H1 (cell line): ENCODE data around the gene PPIA. TPM values are rescaled to one million over a fixed set of nuclear protein-coding genes. Genes with fewer than 3 reads are reported as not detected.
A peak's percentile ranks its signal among the peaks of the same experiment; 100 is the strongest.

Source experiments
- CTCF ChIA-PET: fragments of 300-600 bp; sonication (Branson Sonifier 250); formaldehyde crosslinking; loops from one replicate; lab custom pipeline; 2021; ENCODE audit not compliant: partially characterized antibody; lab: Charles Lee
- POLR2A ChIA-PET: fragments of 300-600 bp; sonication (Branson Sonifier 250); formaldehyde crosslinking; loops from one replicate; lab custom pipeline; 2021; ENCODE audit warnings: inconsistent platforms; ENCODE audit not compliant: partially characterized antibody; lab: Charles Lee
- DNase-seq, 2 experiments: peaks; one replicate each; pipeline versions ENCODE4 v3.0.0 to v3.0.0-alpha.2; 2010 to 2022; ENCODE audit warnings: low spot score in 2 of 2, low read depth in 1 of 2, mixed read lengths in 1 of 2
- FAIRE-seq: peaks from 2 replicates; lab custom pipeline; 2011; peaks lifted over from hg19 to GRCh38; lab: Jason Lieb, UNC
- H2AFZ ChIP-seq: 2 replicates; pipeline ENCODE4 v1.8.1; 2012; ENCODE audit warnings: low read length, inconsistent platforms
- H2AK5ac ChIP-seq: 2 replicates; pipeline ENCODE4 v1.6.1; 2013; ENCODE audit warnings: low read depth, low read length
- H2BK120ac ChIP-seq: replicated peaks from 2 replicates; pipeline ENCODE3; 2013; ENCODE audit warnings: low read depth, low read length, inconsistent platforms
- H2BK12ac ChIP-seq: 2 replicates; pipeline ENCODE4 v1.6.1; 2013; ENCODE audit warnings: low read depth, low read length
- H2BK15ac ChIP-seq: 2 replicates; pipeline ENCODE4 v1.6.1; 2013; ENCODE audit warnings: low read length
- H2BK20ac ChIP-seq: 2 replicates; pipeline ENCODE4 v1.6.1; 2013; ENCODE audit warnings: low read length
- H2BK5ac ChIP-seq: 2 replicates; pipeline ENCODE4 v1.6.1; 2013; ENCODE audit warnings: low read depth, low read length
- H3K14ac ChIP-seq: 2 replicates; pipeline ENCODE4 v1.6.1; 2013; ENCODE audit warnings: inconsistent platforms; ENCODE audit not compliant: insufficient read length
- H3K18ac ChIP-seq: 2 replicates; pipeline ENCODE4 v1.6.1; 2013; ENCODE audit warnings: low read length; ENCODE audit errors: extremely low read depth
- H3K23ac ChIP-seq: 2 replicates; pipeline ENCODE4 v1.6.1; 2013; ENCODE audit warnings: inconsistent platforms; ENCODE audit not compliant: insufficient read length
- H3K23me2 ChIP-seq: 2 replicates; pipeline ENCODE4 v1.6.1; 2013; ENCODE audit warnings: low read depth, low read length
- H3K27ac ChIP-seq: 2 replicates; pipeline ENCODE4 v1.6.1; 2011; ENCODE audit warnings: low read depth, low read length, inconsistent platforms
- H3K27me3 ChIP-seq, 4 experiments: replicated peaks in 1 of 4; 1 replicate in 1 of 4; 2 replicates in 3 of 4; pipeline versions ENCODE4 v1.6.1 to v1.8.1; 2011 to 2013; ENCODE audit warnings: low read length in 3 of 4, mild to moderate bottlenecking in 3 of 4, inconsistent platforms in 2 of 4, mixed read lengths in 2 of 4, moderate library complexity in 1 of 4; ENCODE audit not compliant: control insufficient read depth in 3 of 4, insufficient read depth in 3 of 4; ENCODE audit errors: extremely low read depth in 1 of 4
- H3K36me3 ChIP-seq, 4 experiments: 2 replicates each; pipeline versions ENCODE4 v1.6.1 to v1.8.1; 2011 to 2013; ENCODE audit warnings: mild to moderate bottlenecking in 4 of 4, low read length in 3 of 4, moderate library complexity in 2 of 4, control low read depth in 1 of 4, inconsistent platforms in 1 of 4; ENCODE audit not compliant: insufficient read depth in 4 of 4, control insufficient read depth in 2 of 4
- H3K4ac ChIP-seq: replicated peaks from 2 replicates; pipeline ENCODE3; 2013; ENCODE audit warnings: low read length, low read depth, mixed read lengths, inconsistent platforms; ENCODE audit not compliant: insufficient read length
- H3K4me1 ChIP-seq, 4 experiments: replicated peaks in 1 of 4; 1 replicate in 1 of 4; 2 replicates in 3 of 4; pipeline versions ENCODE4 v1.6.1 to v1.8.1; 2011 to 2013; ENCODE audit warnings: low read length in 3 of 4, inconsistent platforms in 2 of 4, mixed read lengths in 1 of 4; ENCODE audit not compliant: insufficient read depth in 4 of 4, control insufficient read depth in 3 of 4
- H3K4me2 ChIP-seq, 2 experiments: 2 replicates each; pipeline versions ENCODE4 v1.6.1 to v1.8.1; 2011 to 2013; ENCODE audit warnings: low read depth in 2 of 2, low read length in 2 of 2, control low read depth in 1 of 2, inconsistent platforms in 1 of 2, mild to moderate bottlenecking in 1 of 2; ENCODE audit not compliant: insufficient read depth in 1 of 2
- H3K4me3 ChIP-seq, 4 experiments: fragments of 200-600, 300-600 bp in 1 of 4; sonication (generic), shearing (Covaris generic), sonication (Bioruptor Twin) in 1 of 4; 2 replicates each; pipeline versions ENCODE4 v1.5.1 to v1.8.1; 2011 to 2016; ENCODE audit warnings: low read length in 4 of 4, low read depth in 3 of 4, control low read depth in 2 of 4, inconsistent platforms in 2 of 4, mild to moderate bottlenecking in 2 of 4, mixed read lengths in 1 of 4, moderate library complexity in 1 of 4; ENCODE audit not compliant: insufficient read depth in 2 of 4; ENCODE audit errors: extremely low read depth in 1 of 4
- H3K56ac ChIP-seq: replicated peaks from 2 replicates; pipeline ENCODE3; 2013; ENCODE audit warnings: low read depth, mild to moderate bottlenecking, mixed read lengths, low read length, inconsistent platforms; ENCODE audit not compliant: insufficient read length
- H3K79me1 ChIP-seq: 2 replicates; pipeline ENCODE4 v1.6.1; 2013; ENCODE audit warnings: low read depth, low read length, control low read depth
- H3K79me2 ChIP-seq, 2 experiments: 2 replicates each; pipeline versions ENCODE4 v1.6.1 to v1.8.1; 2012 to 2013; ENCODE audit warnings: low read length in 2 of 2, mild to moderate bottlenecking in 2 of 2, inconsistent platforms in 1 of 2; ENCODE audit not compliant: insufficient read depth in 2 of 2, control insufficient read depth in 1 of 2
- H3K9ac ChIP-seq, 4 experiments: replicated peaks in 1 of 4; 1 replicate in 1 of 4; 2 replicates in 3 of 4; pipeline versions ENCODE4 v1.6.1 to v1.8.1; 2011 to 2013; ENCODE audit warnings: low read depth in 3 of 4, low read length in 3 of 4, control low read depth in 2 of 4, mild to moderate bottlenecking in 2 of 4, moderate library complexity in 2 of 4, inconsistent platforms in 1 of 4; ENCODE audit errors: extremely low read depth in 1 of 4
- H3K9me3 ChIP-seq, 2 experiments: 2 replicates each; pipeline versions ENCODE4 v1.6.1 to v1.8.1; 2012 to 2013; ENCODE audit warnings: mild to moderate bottlenecking in 2 of 2, moderate library complexity in 2 of 2, control low read depth in 1 of 2, inconsistent platforms in 1 of 2, low read depth in 1 of 2, low read length in 1 of 2, mixed read lengths in 1 of 2; ENCODE audit not compliant: insufficient read depth in 2 of 2
- H4K20me1 ChIP-seq, 2 experiments: replicated peaks in 1 of 2; 2 replicates each; pipeline versions ENCODE3 to v1.8.1; 2011 to 2013; ENCODE audit warnings: inconsistent platforms in 2 of 2, low read length in 2 of 2, mild to moderate bottlenecking in 1 of 2; ENCODE audit not compliant: insufficient read depth in 2 of 2, control insufficient read depth in 1 of 2
- H4K5ac ChIP-seq: 2 replicates; pipeline ENCODE4 v1.6.1; 2013; ENCODE audit warnings: low read length, low read depth, mixed read lengths, inconsistent platforms; ENCODE audit not compliant: insufficient read length
- H4K8ac ChIP-seq: 2 replicates; pipeline ENCODE4 v1.8.0; 2013; ENCODE audit warnings: mild to moderate bottlenecking, moderate library complexity, low read length, inconsistent platforms; ENCODE audit not compliant: insufficient read depth; ENCODE audit errors: extremely low read depth
- H4K91ac ChIP-seq: replicated peaks from 2 replicates; pipeline ENCODE3; 2013; ENCODE audit warnings: low read length, mixed read lengths, inconsistent platforms; ENCODE audit not compliant: insufficient read length
- ASH2L ChIP-seq: fragments of 200-600, 300-600 bp; sonication (generic); IDR thresholded peaks from one replicate; pipeline ENCODE4 v1.7.1; 2017; ENCODE audit warnings: low read length
- GTF2F1 ChIP-seq: IDR thresholded peaks from 2 replicates; pipeline ENCODE4 v1.6.1; 2012; ENCODE audit warnings: low read depth, low read length, improper control_type of control experiment, borderline replicate concordance
- JUND ChIP-seq: IDR thresholded peaks from 2 replicates; pipeline ENCODE4 v1.6.1; 2011; ENCODE audit warnings: mild to moderate bottlenecking, improper control_type of control experiment, low read length
- POLR2A ChIP-seq, 2 experiments: IDR thresholded peaks; 1 replicate in 1 of 2; 2 replicates in 1 of 2; pipeline ENCODE4 v1.6.1; 2011; ENCODE audit warnings: low read depth in 2 of 2, low read length in 2 of 2, mild to moderate bottlenecking in 2 of 2; ENCODE audit errors: control extremely low read depth in 1 of 2
- SP4 ChIP-seq: IDR thresholded peaks from 2 replicates; pipeline ENCODE4 v1.6.1; 2012; ENCODE audit warnings: low read length, inconsistent platforms
- SRF ChIP-seq: IDR thresholded peaks from 2 replicates; pipeline ENCODE4 v1.6.1; 2011; ENCODE audit warnings: mild to moderate bottlenecking, low read depth, low read length, moderate library complexity
- WGBS, 2 experiments: shearing (Covaris generic) in 1 of 2; methylation state at CpG; one replicate each; pipeline versions ENCODE4 v1.1.6 to v1.1.7; 2013 to 2015; ENCODE audit warnings: low lambda C conversion rate in 2 of 2, mixed read lengths in 2 of 2, inconsistent platforms in 1 of 2, low coverage in 1 of 2, missing lambda C conversion rate in 1 of 2; ENCODE audit not compliant: insufficient replicate concordance in 2 of 2, insufficient coverage in 1 of 2, insufficient read length in 1 of 2; ENCODE audit errors: extremely low coverage in 1 of 2, missing lambda C conversion rate in 1 of 2; 5-methylcytosine and 5-hydroxymethylcytosine counted together
- polyA plus RNA-seq, 7 experiments: library from polyadenylated mRNA; depleted of rRNA in 3 of 7; stranded (reverse) in 5 of 7; unstranded in 2 of 7; fragments of >200 nt in 5 of 7; fragments of 200-250 nt in 2 of 7; gene quantifications; 1 replicate in 5 of 7; 2 replicates in 1 of 7; 4 replicates in 1 of 7; pipeline versions ENCODE4 v1.2.1 to v1.2.3, GENCODE V29; 2011 to 2013; ENCODE audit warnings: missing spikeins in 2 of 7, mixed read lengths in 2 of 7
- total RNA-seq: library from RNA; stranded (reverse); fragmentation: NEBNext Ultra II Directional; extraction: Animal tissue kit (Norgen Biotek cat#: 25700); gene quantifications from 2 replicates; pipeline ENCODE4 v1.2.1, GENCODE V29; 2021
- TF ChIP-seq, protein P1 (sequence below): IDR thresholded peaks from 2 replicates; pipeline ENCODE4 v1.6.1; 2012; ENCODE audit warnings: low read length, inconsistent platforms

PPIA gene
- total and polyA plus RNA-seq, 2 of the 8 experiments (the other 6 are each of a cell fraction or from before 2014, with no cell fraction given) = 2,865 to 5,394 TPM

DNA sequence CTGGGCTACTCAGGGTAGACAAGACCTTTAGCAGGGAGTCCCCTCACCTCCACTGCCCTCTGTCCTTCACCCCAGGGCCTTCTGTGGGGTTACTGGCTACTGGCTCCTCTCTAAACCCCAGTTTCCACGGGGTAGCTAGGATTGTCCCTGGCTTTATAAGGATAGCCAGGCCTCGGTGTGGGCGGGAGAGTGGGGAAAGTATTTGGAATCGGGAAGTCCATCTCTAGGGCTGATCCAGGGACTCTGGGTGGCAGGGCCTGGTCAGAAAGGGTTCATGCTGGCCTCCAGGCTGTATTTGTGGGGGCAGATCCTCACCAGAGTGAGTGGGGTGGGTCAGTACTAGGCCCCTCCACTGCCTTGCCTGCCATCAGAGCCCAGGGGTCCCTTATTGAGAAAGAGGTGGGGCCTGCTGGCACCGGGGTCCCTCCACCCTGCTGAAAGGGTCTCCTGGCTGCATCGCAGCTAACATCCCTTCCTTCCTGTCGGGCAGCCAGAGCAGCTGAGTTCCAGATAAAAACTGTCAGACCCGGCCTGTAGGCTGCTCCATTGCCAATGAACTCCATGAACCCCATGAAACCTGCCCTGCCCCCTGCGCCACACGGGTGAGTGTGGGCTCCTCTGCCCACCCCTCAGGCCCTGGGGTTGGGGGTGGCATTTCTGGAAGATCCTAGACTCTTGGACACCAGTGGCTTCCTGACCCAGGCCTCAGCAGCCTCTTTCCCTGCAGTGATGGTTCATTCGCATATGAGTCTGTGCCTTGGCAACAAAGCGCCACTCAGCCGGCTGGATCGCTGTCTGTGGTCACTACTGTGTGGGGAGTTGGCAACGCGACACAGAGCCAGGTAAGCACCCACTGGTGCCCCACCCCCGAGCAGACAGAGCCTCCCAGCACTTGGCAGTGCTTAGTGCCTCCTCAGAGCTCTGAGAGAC is 40.5 kb upstream of the PPIA start:
- H3K79me2 ChIP-seq = peaks cover 0 to 42% of the 10 kb centered on the region in 2 experiments; a peak in 2 of 4 replicates
- H3K27ac ChIP-seq = no peak overlapping the region
- H3K9ac ChIP-seq = no peak overlapping the region
- FAIRE-seq = no peak
- no peak overlapping the region; the same call in 1 of the 2 replicates for H3K18ac ChIP-seq
- no peaks in the 10 kb centered on the region; a peak in 1 of 7 replicates for H3K27me3 ChIP-seq
- H3K36me3 ChIP-seq = peaks cover 0 to 28% (median 8%) of the 10 kb centered on the region in 4 experiments; a peak in 7 of 8 replicates
- peak overlapping the region; percentile 76; the same call in 1 of the 2 replicates for H2BK5ac ChIP-seq
- no peak overlapping the region for H3K4me3 ChIP-seq
- no peak for TF ChIP-seq GTF2F1
- TF ChIP-seq SRF = no peak
- no peak for TF ChIP-seq POLR2A (IDR thresholded peaks at IDR 0.05; ENCODE audit: control extremely low read depth in 1 of 2, low read depth in 2 of 2, low read length in 2 of 2)
- no peak for TF ChIP-seq ASH2L
- TF ChIP-seq SP4 = no peak
- TF ChIP-seq, protein P1, sequence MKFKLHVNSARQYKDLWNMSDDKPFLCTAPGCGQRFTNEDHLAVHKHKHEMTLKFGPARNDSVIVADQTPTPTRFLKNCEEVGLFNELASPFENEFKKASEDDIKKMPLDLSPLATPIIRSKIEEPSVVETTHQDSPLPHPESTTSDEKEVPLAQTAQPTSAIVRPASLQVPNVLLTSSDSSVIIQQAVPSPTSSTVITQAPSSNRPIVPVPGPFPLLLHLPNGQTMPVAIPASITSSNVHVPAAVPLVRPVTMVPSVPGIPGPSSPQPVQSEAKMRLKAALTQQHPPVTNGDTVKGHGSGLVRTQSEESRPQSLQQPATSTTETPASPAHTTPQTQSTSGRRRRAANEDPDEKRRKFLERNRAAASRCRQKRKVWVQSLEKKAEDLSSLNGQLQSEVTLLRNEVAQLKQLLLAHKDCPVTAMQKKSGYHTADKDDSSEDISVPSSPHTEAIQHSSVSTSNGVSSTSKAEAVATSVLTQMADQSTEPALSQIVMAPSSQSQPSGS = no peak
- no peak for TF ChIP-seq JUND
- 90% methylated on average over 17 of the region's 17 CpGs; no CpG with 5 or more reads in 1 of the 2 experiments for WGBS, 2 experiments
- no peaks in the 10 kb centered on the region for H3K9me3 ChIP-seq
- no peak overlapping the region for H3K4ac ChIP-seq
- no peak overlapping the region for H2BK12ac ChIP-seq
- H2BK120ac ChIP-seq = no peak overlapping the region
- peak overlapping the region; percentile 60; the same call in 1 of the 2 replicates for H4K8ac ChIP-seq
- H3K56ac ChIP-seq = no peak overlapping the region
- no peak for DNase-seq
- peaks cover 0 to 4% (median 3%) of the 10 kb centered on the region in 4 experiments; a peak in 4 of 7 replicates for H3K4me1 ChIP-seq
- H3K79me1 ChIP-seq = peaks cover 2% of the 10 kb centered on the region; the same call in 1 of the 2 replicates
- peaks cover 11 to 20% of the 10 kb centered on the region in 2 experiments for H4K20me1 ChIP-seq
- ChIA-PET CTCF (interaction anchor here (1.2 kb wide), 1 partner anchor 13 kb away, joined by 3 read pairs; no protein-coding TSS in a partner anchor), POLR2A (interaction anchor here (1.0 to 2.7 kb wide), 3 partner anchors 12 to 149 kb away, joined by 3 to 12 read pairs (median 3); partner anchors contain the start of gene OGDH)
- no peak overlapping the region for H4K91ac ChIP-seq
- H3K4me2 ChIP-seq = no peak overlapping the region
- H2BK15ac ChIP-seq = no peak overlapping the region
- H3K23me2 ChIP-seq = no peaks in the 10 kb centered on the region
- H2BK20ac ChIP-seq = no peak overlapping the region
- no peak overlapping the region for H2AFZ ChIP-seq
- H3K23ac ChIP-seq = no peak overlapping the region
- H3K14ac ChIP-seq = no peak overlapping the region
- H4K5ac ChIP-seq = no peak overlapping the region
- H2AK5ac ChIP-seq = no peak overlapping the region
